Measurements from ENCODE around the gene TRIM16.
"Not testable (repeated sequence)": the region's sequence is repeated elsewhere in the genome, so short reads cannot be mapped to it uniquely, and the experiment has no call there.

DNA sequence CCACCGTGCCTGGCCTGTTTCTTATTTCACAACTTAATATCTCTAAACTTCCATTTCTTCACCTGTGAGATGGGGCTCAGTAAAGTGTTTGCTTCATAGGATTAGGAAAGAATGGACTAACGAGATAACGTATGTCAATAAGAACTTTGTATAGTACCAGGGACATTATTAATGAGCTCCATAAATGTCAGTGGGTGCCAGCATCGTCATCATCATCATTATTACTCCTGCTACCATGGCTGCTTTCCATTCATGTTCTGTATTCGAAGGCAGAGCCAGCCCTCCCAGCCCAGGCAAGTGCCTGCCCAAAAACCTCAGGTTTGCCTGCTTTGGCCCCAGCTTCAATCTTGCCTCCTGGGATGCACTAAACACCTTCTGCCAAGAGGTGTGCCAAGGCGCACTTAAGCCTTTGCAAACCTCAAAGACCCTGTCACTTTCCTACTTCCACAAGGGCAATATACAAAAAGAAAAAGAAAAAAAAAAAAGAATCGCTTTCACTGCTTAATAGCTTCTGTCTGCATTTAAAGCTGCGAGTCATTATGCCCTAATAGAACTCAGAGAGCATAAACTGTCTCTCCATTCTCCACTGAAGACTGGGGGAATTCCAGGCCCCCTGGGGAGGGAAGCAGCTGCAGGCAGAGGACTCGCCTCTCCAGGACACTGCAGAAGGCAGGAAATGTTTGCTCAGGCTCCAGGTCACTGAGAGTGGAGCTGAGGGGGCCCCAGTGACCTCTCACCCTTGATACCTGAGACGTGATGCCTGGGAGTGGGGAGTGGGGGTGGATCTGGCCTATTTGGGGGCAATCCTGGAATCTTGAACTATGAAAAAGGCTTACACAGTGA is 38.8 kb downstream of the TRIM16 start:
- not testable (repeated sequence) for TF ChIP-seq EP300, POLR2A, POLR2AphosphoS5 (IDR thresholded peaks at IDR 0.05)
- TF ChIP-seq, protein P1, sequence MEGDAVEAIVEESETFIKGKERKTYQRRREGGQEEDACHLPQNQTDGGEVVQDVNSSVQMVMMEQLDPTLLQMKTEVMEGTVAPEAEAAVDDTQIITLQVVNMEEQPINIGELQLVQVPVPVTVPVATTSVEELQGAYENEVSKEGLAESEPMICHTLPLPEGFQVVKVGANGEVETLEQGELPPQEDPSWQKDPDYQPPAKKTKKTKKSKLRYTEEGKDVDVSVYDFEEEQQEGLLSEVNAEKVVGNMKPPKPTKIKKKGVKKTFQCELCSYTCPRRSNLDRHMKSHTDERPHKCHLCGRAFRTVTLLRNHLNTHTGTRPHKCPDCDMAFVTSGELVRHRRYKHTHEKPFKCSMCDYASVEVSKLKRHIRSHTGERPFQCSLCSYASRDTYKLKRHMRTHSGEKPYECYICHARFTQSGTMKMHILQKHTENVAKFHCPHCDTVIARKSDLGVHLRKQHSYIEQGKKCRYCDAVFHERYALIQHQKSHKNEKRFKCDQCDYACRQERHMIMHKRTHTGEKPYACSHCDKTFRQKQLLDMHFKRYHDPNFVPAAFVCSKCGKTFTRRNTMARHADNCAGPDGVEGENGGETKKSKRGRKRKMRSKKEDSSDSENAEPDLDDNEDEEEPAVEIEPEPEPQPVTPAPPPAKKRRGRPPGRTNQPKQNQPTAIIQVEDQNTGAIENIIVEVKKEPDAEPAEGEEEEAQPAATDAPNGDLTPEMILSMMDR (IDR thresholded peaks at IDR 0.05) = not testable (repeated sequence)

All from suprapubic skin (tissue), 4 donors.